IMR-90 (cell line): ENCODE results near the gene PIK3C3. TPM values are rescaled to one million over a fixed set of nuclear protein-coding genes. Genes with fewer than 3 reads are reported as not detected.

Experiments used
- ATAC-seq: fragments of 200-7000 bp; cut with Tn5 transposase; 2 replicates; pipeline ENCODE4 v1.9.1; 2020; ENCODE audit warnings: low read depth, mild to moderate bottlenecking, moderate library complexity
- BruUV-seq: library from RNA; stranded (reverse); fragments of 400-500 nt; replicated peaks from 2 replicates; lab custom pipeline; 2021; lab: Mats Ljungman, UMichigan
- CTCF ChIA-PET: fragments of 300-600 bp; formaldehyde crosslinking; extraction: SDS; loops from one replicate; lab custom pipeline; 2021; ENCODE audit warnings: antibody characterized with exemption; lab: Yijun Ruan, JAX
- POLR2A ChIA-PET: fragments of 300-600 bp; sonication (Branson Sonifier 250); formaldehyde crosslinking; loops from one replicate; lab custom pipeline; 2022; ENCODE audit warnings: antibody characterized with exemption; ENCODE audit not compliant: unreplicated experiment; lab: Charles Lee
- DNase-seq: peaks from one replicate; pipeline ENCODE4 v3.0.0; 2013
- H2AFZ ChIP-seq: replicated peaks from 2 replicates; pipeline ENCODE3; 2013; ENCODE audit warnings: low read length, mild to moderate bottlenecking; ENCODE audit not compliant: poor library complexity
- H2AK5ac ChIP-seq: 2 replicates; pipeline ENCODE4 v1.6.1; 2013; ENCODE audit warnings: low read depth, low read length, inconsistent platforms
- H2AK9ac ChIP-seq: replicated peaks from 2 replicates; pipeline ENCODE3; 2013; ENCODE audit warnings: mild to moderate bottlenecking, low read depth, low read length, moderate library complexity; ENCODE audit not compliant: poor library complexity
- H2BK120ac ChIP-seq: 2 replicates; pipeline ENCODE4 v1.6.1; 2013; ENCODE audit warnings: low read depth, low read length, inconsistent platforms
- H2BK15ac ChIP-seq: 3 replicates; pipeline ENCODE4 v1.6.1; 2013; ENCODE audit warnings: low read depth, low read length, inconsistent platforms
- H2BK20ac ChIP-seq: 2 replicates; pipeline ENCODE4 v1.6.1; 2013; ENCODE audit warnings: low read depth, mild to moderate bottlenecking, inconsistent platforms, low read length, moderate library complexity
- H2BK5ac ChIP-seq: 2 replicates; pipeline ENCODE4 v1.6.1; 2013; ENCODE audit warnings: mild to moderate bottlenecking, low read depth, low read length, inconsistent platforms; ENCODE audit not compliant: poor library complexity, severe bottlenecking
- H3K14ac ChIP-seq: replicated peaks from 2 replicates; pipeline ENCODE4 v1.6.1; 2013; ENCODE audit warnings: low read depth, low read length, inconsistent platforms
- H3K18ac ChIP-seq: 2 replicates; pipeline ENCODE4 v1.6.1; 2013; ENCODE audit warnings: low read depth, low read length, control low read depth
- H3K23ac ChIP-seq: 2 replicates; pipeline ENCODE4 v1.6.1; 2013; ENCODE audit warnings: low read depth, low read length, inconsistent platforms
- H3K27ac ChIP-seq: 2 replicates; pipeline ENCODE4 v1.5.1; 2013; ENCODE audit warnings: mild to moderate bottlenecking, control low read depth, low read length; ENCODE audit not compliant: insufficient read depth
- H3K27me3 ChIP-seq: 2 replicates; pipeline ENCODE4 v1.6.1; 2013; ENCODE audit warnings: low read length; ENCODE audit not compliant: control insufficient read depth, insufficient read depth
- H3K36me3 ChIP-seq: 2 replicates; pipeline ENCODE4 v1.6.1; 2013; ENCODE audit warnings: low read length, mixed read lengths; ENCODE audit not compliant: control insufficient read depth, insufficient read depth
- H3K4ac ChIP-seq: 2 replicates; pipeline ENCODE4 v1.6.1; 2013; ENCODE audit warnings: low read depth, low read length, inconsistent platforms
- H3K4me1 ChIP-seq: 2 replicates; pipeline ENCODE4 v1.6.1; 2013; ENCODE audit warnings: low read length, mixed read lengths; ENCODE audit not compliant: control insufficient read depth, insufficient read depth
- H3K4me2 ChIP-seq: 2 replicates; pipeline ENCODE4 v1.6.1; 2013; ENCODE audit warnings: low read depth, mild to moderate bottlenecking, control low read depth, low read length, moderate library complexity
- H3K4me3 ChIP-seq: 2 replicates; pipeline ENCODE4 v1.5.1; 2013; ENCODE audit warnings: low read depth, mild to moderate bottlenecking, control low read depth, low read length, moderate library complexity; ENCODE audit not compliant: insufficient read depth
- H3K56ac ChIP-seq: 2 replicates; pipeline ENCODE4 v1.6.1; 2013; ENCODE audit warnings: low read length, inconsistent platforms; ENCODE audit not compliant: insufficient read depth; ENCODE audit errors: extremely low read depth
- H3K79me1 ChIP-seq, 2 experiments: 2 replicates each; pipeline ENCODE4 v1.6.1; 2013; ENCODE audit warnings: low read length in 2 of 2, inconsistent platforms in 1 of 2, low read depth in 1 of 2
- H3K9ac ChIP-seq: 2 replicates; pipeline ENCODE4 v1.6.1; 2013; ENCODE audit warnings: low read depth, low read length, control low read depth
- H3K9me1 ChIP-seq: 2 replicates; pipeline ENCODE4 v1.6.1; 2013; ENCODE audit warnings: low read length, inconsistent platforms; ENCODE audit not compliant: insufficient read depth
- H3K9me3 ChIP-seq: 2 replicates; pipeline ENCODE4 v1.6.1; 2013; ENCODE audit warnings: low read length; ENCODE audit not compliant: control insufficient read depth, insufficient read depth
- H4K20me1 ChIP-seq: 2 replicates; pipeline ENCODE4 v1.6.1; 2013; ENCODE audit warnings: low read length, inconsistent platforms; ENCODE audit not compliant: insufficient read depth
- H4K5ac ChIP-seq: 2 replicates; pipeline ENCODE4 v1.6.1; 2013; ENCODE audit warnings: mild to moderate bottlenecking, low read depth, low read length, control low read depth
- H4K8ac ChIP-seq, 2 experiments: 2 replicates each; pipeline ENCODE4 v1.6.1; 2013; ENCODE audit warnings: low read depth in 2 of 2, low read length in 2 of 2, control low read depth in 1 of 2, inconsistent platforms in 1 of 2
- H4K91ac ChIP-seq: 2 replicates; pipeline ENCODE4 v1.6.1; 2013; ENCODE audit warnings: low read depth, low read length, inconsistent platforms; ENCODE audit not compliant: insufficient read depth
- BHLHE40 ChIP-seq: fragments of 150-350 bp; IDR thresholded peaks from 2 replicates; pipeline ENCODE4 v1.6.1; 2016; ENCODE audit warnings: mild to moderate bottlenecking, low read depth, low read length
- CEBPB ChIP-seq: IDR thresholded peaks from 2 replicates; pipeline ENCODE4 v1.6.1; 2012; ENCODE audit warnings: low read depth, low read length, improper control_type of control experiment
- CHD1 ChIP-seq: IDR thresholded peaks from 2 replicates; pipeline ENCODE4 v1.6.1; 2012; ENCODE audit warnings: low read depth, low read length, improper control_type of control experiment
- CTCF ChIP-seq: conservative IDR thresholded peaks from 2 replicates; pipeline ENCODE4 v1.5.1; 2012; ENCODE audit warnings: mild to moderate bottlenecking, low read depth, low read length, improper control_type of control experiment
- FOS ChIP-seq: fragments of 150-350 bp; IDR thresholded peaks from 2 replicates; pipeline ENCODE4 v1.6.1; 2016; ENCODE audit warnings: low read depth, low read length
- MAFK ChIP-seq: IDR thresholded peaks from 2 replicates; pipeline ENCODE4 v1.6.1; 2012; ENCODE audit warnings: low read depth, low read length, improper control_type of control experiment
- MAZ ChIP-seq: IDR thresholded peaks from 2 replicates; pipeline ENCODE4 v1.6.1; 2012; ENCODE audit warnings: low read depth, mild to moderate bottlenecking, low read length, improper control_type of control experiment, moderate library complexity, borderline replicate concordance
- MXI1 ChIP-seq: IDR thresholded peaks from 2 replicates; pipeline ENCODE4 v1.6.1; 2012; ENCODE audit warnings: low read depth, mild to moderate bottlenecking, low read length, moderate library complexity, borderline replicate concordance
- NFE2L2 ChIP-seq: fragments of 150-350 bp; IDR thresholded peaks from 2 replicates; pipeline ENCODE4 v1.6.1; 2016; ENCODE audit warnings: low read depth, mild to moderate bottlenecking, low read length
- POLR2A ChIP-seq: IDR thresholded peaks from 2 replicates; pipeline ENCODE4 v1.6.1; 2012; ENCODE audit warnings: mild to moderate bottlenecking, low read depth, low read length
- RAD21 ChIP-seq: IDR thresholded peaks from 2 replicates; pipeline ENCODE4 v1.6.1; 2012; ENCODE audit warnings: low read length, improper control_type of control experiment
- RCOR1 ChIP-seq: IDR thresholded peaks from 2 replicates; pipeline ENCODE4 v1.6.1; 2012; ENCODE audit warnings: mild to moderate bottlenecking, low read length, improper control_type of control experiment; ENCODE audit not compliant: insufficient replicate concordance
- RFX5 ChIP-seq: IDR thresholded peaks from 2 replicates; pipeline ENCODE4 v1.8.0; 2012; ENCODE audit warnings: low read depth, mild to moderate bottlenecking, low read length, moderate library complexity
- SMC3 ChIP-seq: fragments of 150-350 bp; IDR thresholded peaks from 2 replicates; pipeline ENCODE4 v1.6.1; 2016; ENCODE audit warnings: low read depth, mild to moderate bottlenecking, antibody characterized with exemption, low read length, moderate library complexity
- USF2 ChIP-seq: fragments of 150-350 bp; IDR thresholded peaks from 2 replicates; pipeline ENCODE4 v1.6.1; 2017; ENCODE audit warnings: mild to moderate bottlenecking, antibody characterized with exemption, low read length, low read depth
- dilution Hi-C: fragments of 300-500 bp; cut with HindIII; formaldehyde crosslinking; loops from one replicate; pipeline ENCODE4 v1.14.3; 2018; ENCODE audit warnings: low sequenced_read_pairs; ENCODE audit not compliant: unreplicated experiment
- in situ Hi-C: fragments of 300-500 bp; cut with MboI; formaldehyde crosslinking; loops from 3 replicates; pipeline ENCODE4 v1.14.3; 2019; ENCODE audit warnings: low sequenced_read_pairs, inconsistent platforms, mixed read lengths
- intact Hi-C: fragments of 100-400 bp; cut with micrococcal nuclease; formaldehyde crosslinking; loops from 2 replicates; pipeline ENCODE4 v1.10.0; 2022
- polyA plus RNA-seq, 3 experiments: library from polyadenylated mRNA; depleted of rRNA; stranded (reverse); fragments of >200 nt; gene quantifications; 2 replicates each; pipeline ENCODE4 v1.2.3, GENCODE V29; 2012; ENCODE audit warnings: low replicate concordance in 1 of 3
- total RNA-seq: library from RNA; depleted of rRNA; stranded (reverse); fragments of >200 nt; gene quantifications from 2 replicates; pipeline ENCODE4 v1.2.3, GENCODE V29; 2012

PIK3C3 gene
- total and polyA plus RNA-seq, 2 of the 4 experiments (the other 2 are of a cell fraction) = 41.2 to 57.2 TPM

GRCh38 chr18:41928581-41928980, 26.5 kb upstream of the PIK3C3 start:
- Histone ChIP-seq H4K5ac (no peak overlapping the region), H3K4me1 (no peaks in the 10 kb centered on the region), H2BK20ac (no peak overlapping the region), H3K27ac (no peak overlapping the region), H3K18ac (no peak overlapping the region), H3K9me3 (no peaks in the 10 kb centered on the region), H2BK120ac (no peak overlapping the region), H3K4ac (no peak overlapping the region), H3K9ac (no peak overlapping the region), H3K23ac (no peak overlapping the region), H2AK5ac (no peak overlapping the region), H3K36me3 (no peaks in the 10 kb centered on the region), H2AK9ac (no peak overlapping the region), H3K79me1 (no peaks in the 10 kb centered on the region), H4K20me1 (no peaks in the 10 kb centered on the region), H3K4me3 (no peak overlapping the region), H3K56ac (no peak overlapping the region), H2BK5ac (no peak overlapping the region), H2AFZ (no peak overlapping the region), H2BK15ac (no peak overlapping the region), H3K14ac (no peak overlapping the region), H3K27me3 (no peaks in the 10 kb centered on the region), H3K9me1 (no peaks in the 10 kb centered on the region), H4K91ac (no peak overlapping the region), H3K4me2 (no peak overlapping the region), H4K8ac (no peak overlapping the region)
- DNase-seq (no peak), ATAC-seq (no peak)
- CTCF ChIA-PET = no interaction called here
- TF ChIP-seq MXI1 (no peak), POLR2A (no peak), CEBPB (no peak), FOS (no peak), RAD21 (no peak), CTCF (no peak), MAFK (no peak), RFX5 (no peak), USF2 (no peak), MAZ (no peak), SMC3 (no peak), NFE2L2 (no peak), RCOR1 (no peak), BHLHE40 (no peak), CHD1 (no peak)
- intact Hi-C loops (no loop called here), dilution Hi-C loops (no loop called here), in situ Hi-C loops (no loop called here)
- no TSS peak for BruUV-seq
- POLR2A ChIA-PET = no interaction called here
